Right lung (tissue), 10 donors: ENCODE data around the gene OTULINL. TPM values are rescaled to one million over a fixed set of nuclear protein-coding genes. Genes with fewer than 3 reads are reported as not detected.
"Not testable (repeated sequence)": the region's sequence is repeated elsewhere in the genome, so short reads cannot be mapped to it uniquely, and the experiment has no call there.

Source experiments
- DNase-seq, 2 donors: peaks; one replicate each; pipeline ENCODE4 v3.0.0-alpha.2; 2013
- long read RNA-seq, 8 donors: transcript quantifications; one replicate each; lab custom pipeline, GENCODE V29; 2026
- polyA plus RNA-seq, 5 donors: library from polyadenylated mRNA; unstranded; fragments of 120-200 nt; gene quantifications; one replicate each; pipeline versions ENCODE4 v1.2.1 to v1.2.3, GENCODE V29; 2013; ENCODE audit warnings: inconsistent platforms in 1 of 5, low replicate concordance in 1 of 5; ENCODE audit not compliant: insufficient read length in 5 of 5, insufficient read depth in 1 of 5

OTULINL gene
- polyA plus RNA-seq = 10 to 100 TPM in 3 of 5 donors, 1 to 10 TPM in 2; 8.0 to 10.9 (median 10.1) TPM
- long read RNA-seq, donor 1, partial matches to known transcripts = 5,964 of 5,965 reads
- long read RNA-seq, donor 1, other reads (novel, unspliced or antisense) = 0 of 5,965 reads
- long read RNA-seq, donor 2, partial matches to known transcripts = 0 of 1 reads
- long read RNA-seq, donor 2, other reads (novel, unspliced or antisense) = 0 of 1 reads
- long read RNA-seq, donor 3, partial matches to known transcripts = 0 of 2 reads
- long read RNA-seq, donor 3, other reads (novel, unspliced or antisense) = 0 of 2 reads
- long read RNA-seq, donor 4, partial matches to known transcripts = 0 of 1 reads
- long read RNA-seq, donor 4, other reads (novel, unspliced or antisense) = 0 of 1 reads
- long read RNA-seq, donor 5, partial matches to known transcripts = 0 of 1 reads
- long read RNA-seq, donor 5, other reads (novel, unspliced or antisense) = 0 of 1 reads
- long read RNA-seq, donor 6, partial matches to known transcripts = 0 of 2 reads
- long read RNA-seq, donor 6, other reads (novel, unspliced or antisense) = 0 of 2 reads
- long read RNA-seq, donor 7, transcript OTULINL-201 (8 exons, 3,597 nt) = major isoform, 5 of 1,666 reads
- long read RNA-seq, donor 7, partial matches to known transcripts = 1,661 of 1,666 reads
- long read RNA-seq, donor 7, other reads (novel, unspliced or antisense) = 0 of 1,666 reads
- long read RNA-seq, donor 8 = 0 reads

GRCh38 chr5:14581106-14581890 lies at the start of gene OTULINL:
OTULINL (plus strand) TSS chr5:14581792; CDS start chr5:14581895, 103 bp downstream.
- DNase-seq = peak; percentile 77 to 80

GRCh38 chr5:14532180-14532579 lies 49.4 kb upstream of the OTULINL start:
- DNase-seq = no peak

- DNase-seq = no peak
Measured at GRCh38 chr5:14534773-14535172, 46.8 kb upstream of the OTULINL start.

GRCh38 chr5:14545308-14545707 lies 36.3 kb upstream of the OTULINL start:
- DNase-seq = no peak

- no peak for DNase-seq
Measured at GRCh38 chr5:14545862-14546261, 35.7 kb upstream of the OTULINL start.

- DNase-seq = no peak
Measured at GRCh38 chr5:14547666-14548065, 33.9 kb upstream of the OTULINL start.

GRCh38 chr5:14551211-14551610 lies 30.4 kb upstream of the OTULINL start:
- no peak for DNase-seq

GRCh38 chr5:14552017-14552416 lies 29.6 kb upstream of the OTULINL start:
- no peak for DNase-seq

- not testable (repeated sequence) for DNase-seq
Measured at GRCh38 chr5:14554288-14554687, 27.3 kb upstream of the OTULINL start.

GRCh38 chr5:14556015-14556414 lies 25.6 kb upstream of the OTULINL start:
- no peak for DNase-seq

GRCh38 chr5:14557203-14557770 lies 24.3 kb upstream of the OTULINL start:
- peak in 1 of 2 donors; percentile 15 for DNase-seq

- no peak for DNase-seq
Measured at GRCh38 chr5:14557791-14558415, 23.7 kb upstream of the OTULINL start.

- no peak for DNase-seq
Measured at GRCh38 chr5:14560091-14560595, 21.4 kb upstream of the OTULINL start.

- no peak for DNase-seq
Measured at GRCh38 chr5:14561741-14562140, 19.9 kb upstream of the OTULINL start.

- no peak for DNase-seq
Measured at GRCh38 chr5:14568333-14568732, 13.3 kb upstream of the OTULINL start.

GRCh38 chr5:14569948-14570691 lies 11.5 kb upstream of the OTULINL start:
- DNase-seq = no peak

- no peak for DNase-seq
Measured at GRCh38 chr5:14571901-14572300, 9.7 kb upstream of the OTULINL start.

GRCh38 chr5:14572385-14572784 lies 9.2 kb upstream of the OTULINL start:
- no peak for DNase-seq

GRCh38 chr5:14572836-14573235 lies 8.8 kb upstream of the OTULINL start:
- no peak for DNase-seq

GRCh38 chr5:14574096-14574495 lies 7.5 kb upstream of the OTULINL start:
- DNase-seq = no peak
